Stomach (tissue), 4 donors: Measurements from ENCODE around the gene ISG15.

Experiments used
- CTCF ChIP-seq, 7 experiments: fragments of 450-650 bp in 4 of 7; fragments of 200-600 bp in 3 of 7; sonication (generic) in 3 of 7; IDR thresholded peaks; one replicate each; pipeline ENCODE4 v1.5.1; 2016 to 2019; ENCODE audit warnings: antibody characterized with exemption in 7 of 7, control low read depth in 2 of 7, mild to moderate bottlenecking in 1 of 7
- POLR2AphosphoS5 ChIP-seq, 3 donors: sonication (generic); formaldehyde crosslinking; IDR thresholded peaks; one replicate each; pipeline ENCODE4 v1.6.1; 2016; ENCODE audit warnings: antibody characterized with exemption in 3 of 3

DNA sequence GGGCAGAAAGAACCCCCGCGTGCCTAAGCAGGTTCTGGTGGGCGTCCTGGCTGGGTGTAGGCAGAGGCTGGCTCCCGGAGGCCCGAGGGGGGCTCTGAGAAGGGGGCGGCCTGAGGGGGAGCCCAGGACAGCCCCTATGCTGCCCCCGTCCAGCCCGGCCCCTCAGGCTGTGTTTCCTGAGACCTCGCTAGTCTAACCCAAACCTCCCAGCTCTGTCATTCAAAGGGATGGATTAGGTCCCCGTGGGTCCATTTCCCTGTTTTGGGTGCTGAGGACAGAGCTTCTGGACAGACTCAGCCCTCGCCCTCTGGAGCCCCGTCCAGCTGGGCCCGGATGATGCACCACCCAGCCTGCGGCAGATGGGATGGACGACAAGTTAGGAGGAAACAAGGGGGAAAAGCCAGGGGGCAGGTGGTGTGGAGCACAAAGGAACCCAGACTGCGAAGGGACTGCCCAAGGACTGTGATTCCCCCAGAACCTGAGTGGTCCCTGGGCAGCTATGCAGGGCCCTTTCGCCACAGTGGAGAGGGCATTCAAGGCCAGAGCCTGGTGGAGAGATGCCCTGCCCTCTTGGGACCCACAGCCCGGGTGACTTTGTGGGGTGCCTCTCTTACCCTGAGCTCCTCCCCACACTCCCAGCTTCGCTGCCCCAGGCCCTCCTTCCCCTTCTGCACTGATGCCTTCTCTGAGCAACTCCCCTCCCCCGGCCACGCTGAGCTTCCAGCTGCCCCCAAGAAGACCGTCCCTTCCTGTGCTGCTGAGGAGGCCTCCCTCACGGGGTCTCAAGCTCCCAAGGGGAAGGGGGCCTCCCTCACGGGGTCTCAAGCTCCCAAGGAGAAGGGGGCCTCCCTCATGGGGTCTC, 16.2 kb upstream of the ISG15 start:
- TF ChIP-seq CTCF (IDR thresholded peaks at IDR 0.05): no peak
- TF ChIP-seq POLR2AphosphoS5 (IDR thresholded peaks at IDR 0.05): no peak
